ENCODE data around the gene PLCB3. TPM values are rescaled to one million over a fixed set of nuclear protein-coding genes. Genes with fewer than 3 reads are reported as not detected.

The PLCB3 gene
- polyA plus RNA-seq, 1 experiment: 11.7 TPM

DNA sequence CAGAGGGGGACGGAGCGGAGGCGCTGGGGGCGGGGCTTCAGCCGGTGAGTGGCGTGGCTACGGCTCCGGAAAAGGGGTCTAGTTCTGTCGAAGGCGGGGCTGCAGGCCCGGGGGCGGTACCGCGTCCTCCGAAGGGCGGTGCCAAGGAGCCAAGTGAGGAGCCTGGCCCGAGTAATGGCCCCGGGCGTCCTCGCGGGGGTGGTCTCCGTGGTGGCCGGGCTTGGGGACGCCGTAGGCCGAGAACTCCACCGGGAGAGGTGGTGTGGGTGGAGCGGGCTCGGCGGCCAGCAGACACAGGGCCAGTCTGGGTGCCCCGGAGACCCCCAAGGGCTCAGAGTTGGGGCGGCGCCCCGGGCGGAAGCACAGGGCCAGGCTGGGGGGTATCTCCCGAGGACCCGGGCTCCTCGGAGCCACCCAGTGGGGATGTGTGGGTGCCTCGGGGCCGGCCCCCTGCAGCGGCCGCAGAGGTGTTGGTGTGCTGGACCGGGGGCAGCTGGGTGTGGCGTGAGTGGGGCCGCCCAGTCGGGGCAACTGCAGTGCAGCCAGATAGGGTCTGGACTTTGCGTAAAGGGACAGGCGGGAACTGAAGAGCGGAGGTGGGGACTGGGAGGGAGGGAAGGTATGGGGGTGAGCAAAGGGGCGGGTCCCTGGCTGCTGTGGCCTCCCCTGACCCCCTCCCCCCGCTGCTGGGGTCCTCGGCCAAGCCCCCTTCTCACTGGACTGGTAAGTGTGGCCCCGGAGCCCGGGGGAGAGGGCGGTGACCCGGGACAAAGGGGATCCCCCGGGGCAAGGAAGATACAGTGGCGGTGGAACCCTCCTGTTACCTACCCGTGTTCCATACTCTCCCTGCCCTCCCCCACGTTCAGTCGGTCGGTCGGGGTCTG, 9.6 kb upstream of the PLCB3 start:
- ChIA-PET POLR2A (interaction anchor here (0.7 to 1.3 kb wide), 10 partner anchors 10 to 62 kb away, joined by 3 to 6 read pairs (median 4); partner anchors contain the start of genes NUDT22, STIP1 and TRPT1), CTCF (interaction anchor here (0.6 to 1.5 kb wide), 4 partner anchors 27 to 608 kb away, joined by 3 to 11 read pairs (median 4); no protein-coding TSS in a partner anchor)
- DNase-seq (ENCODE audit: low read depth, low spot score): no peak
- TF ChIP-seq CTCF (IDR thresholded peaks at IDR 0.05; ENCODE audit: low read depth, low read length): no peak
- Histone ChIP-seq H3K27me3 (ENCODE audit: control insufficient read depth, insufficient read depth, low read length) (no peaks in the 10 kb centered on the region), H3K4me3 (ENCODE audit: low read depth, low read length) (peak overlapping the region; percentile 84), H3K27ac (ENCODE audit: low read depth, low read length) (peak overlapping the region; percentile 39), H3K9me3 (ENCODE audit: control insufficient read depth, insufficient read depth, low read length) (peaks cover 4% of the 10 kb centered on the region; the same call in 1 of the 2 replicates)

DNA sequence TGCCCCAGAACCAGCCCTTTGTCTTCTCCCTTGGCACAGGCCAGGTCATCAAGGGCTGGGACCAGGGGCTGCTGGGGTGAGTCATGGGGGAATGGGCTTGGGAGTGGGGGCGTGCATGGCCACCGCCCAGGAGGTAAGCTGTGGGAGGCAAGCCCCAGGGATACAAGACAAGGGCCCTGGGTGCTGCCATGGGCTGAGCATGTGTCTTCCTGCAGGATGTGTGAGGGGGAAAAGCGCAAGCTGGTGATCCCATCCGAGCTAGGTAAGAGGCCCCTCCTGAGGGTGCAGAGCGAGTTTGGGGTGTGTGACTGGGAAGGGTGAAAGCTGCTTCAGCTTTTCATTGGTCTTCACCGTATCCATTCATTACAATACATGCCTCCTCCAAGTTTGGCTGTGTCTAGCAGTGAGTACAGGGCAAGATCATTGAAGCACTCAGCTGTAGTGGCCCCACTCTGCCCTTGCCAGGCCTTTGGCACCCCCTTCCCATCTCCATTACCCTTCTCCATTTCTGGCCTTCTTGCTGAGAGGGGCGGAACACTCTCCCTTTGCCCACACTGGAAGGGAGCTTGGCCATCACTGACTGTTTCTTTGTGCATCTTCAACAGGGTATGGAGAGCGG, 8.0 kb upstream of the PLCB3 start:
- H3K9me3 ChIP-seq (ENCODE audit: control insufficient read depth, insufficient read depth, low read length): peaks cover 4% of the 10 kb centered on the region; the same call in 1 of the 2 replicates
- peak overlapping the region; percentile 21 for H3K27ac ChIP-seq (ENCODE audit: low read depth, low read length)
- ChIA-PET CTCF (interaction anchor here (1.3 to 3.3 kb wide), 4 partner anchors 9 to 61 kb away, joined by 3 to 22 read pairs (median 7); partner anchors contain the start of gene ESRRA), POLR2A (interaction anchor here (0.8 to 1.1 kb wide), 2 partner anchors 27 to 58 kb away, joined by 3 read pairs; partner anchors contain the start of gene STIP1)
- no peak for DNase-seq (ENCODE audit: low read depth, low spot score)
- H3K27me3 ChIP-seq (ENCODE audit: control insufficient read depth, insufficient read depth, low read length): no peaks in the 10 kb centered on the region
- TF ChIP-seq CTCF (IDR thresholded peaks at IDR 0.05; ENCODE audit: low read depth, low read length): no peak
- peak overlapping the region; percentile 84 for H3K4me3 ChIP-seq (ENCODE audit: low read depth, low read length)

DNA sequence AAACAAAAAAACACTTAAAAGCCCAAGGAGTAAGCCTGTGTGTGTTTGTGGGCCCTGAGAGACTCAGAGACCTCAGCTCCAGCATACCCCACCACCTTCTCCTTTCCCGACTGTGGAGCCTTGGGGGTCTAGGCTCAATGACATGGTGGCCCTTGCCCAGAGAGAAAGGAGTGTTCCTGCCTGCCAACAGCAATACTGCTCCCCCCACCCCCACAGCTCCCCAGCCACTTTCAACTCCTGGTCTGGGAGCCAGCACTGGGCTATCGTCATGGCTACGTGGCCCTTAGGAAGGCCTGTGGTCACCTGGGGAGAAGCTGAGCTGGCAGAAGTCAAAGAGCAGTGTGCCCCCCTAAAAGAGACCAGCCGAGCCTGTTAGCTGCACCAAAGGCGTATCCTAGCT, 7.2 kb upstream of the PLCB3 start:
- no peak for TF ChIP-seq CTCF (IDR thresholded peaks at IDR 0.05; ENCODE audit: low read depth, low read length)
- H3K4me3 ChIP-seq (ENCODE audit: low read depth, low read length): peak overlapping the region; percentile 10; the same call in 1 of the 2 replicates
- ChIA-PET POLR2A (no interaction called here), CTCF (interaction anchor here (1.3 to 3.3 kb wide), 3 partner anchors 39 to 60 kb away, joined by 7 to 22 read pairs (median 7); partner anchors contain the start of gene ESRRA)
- no peak for DNase-seq (ENCODE audit: low read depth, low spot score)
- no peak overlapping the region for H3K27ac ChIP-seq (ENCODE audit: low read depth, low read length)
- H3K27me3 ChIP-seq (ENCODE audit: control insufficient read depth, insufficient read depth, low read length): no peaks in the 10 kb centered on the region
- H3K9me3 ChIP-seq (ENCODE audit: control insufficient read depth, insufficient read depth, low read length): peaks cover 4% of the 10 kb centered on the region; the same call in 1 of the 2 replicates

- Histone ChIP-seq H3K9me3 (ENCODE audit: control insufficient read depth, insufficient read depth, low read length) (peaks cover 4% of the 10 kb centered on the region; the same call in 1 of the 2 replicates), H3K27ac (ENCODE audit: low read depth, low read length) (peak overlapping the region; percentile 77), H3K4me3 (ENCODE audit: low read depth, low read length) (peak overlapping the region; percentile 98), H3K27me3 (ENCODE audit: control insufficient read depth, insufficient read depth, low read length) (no peaks in the 10 kb centered on the region)
- ChIA-PET CTCF (interaction anchor here (0.6 to 3.3 kb wide), 4 partner anchors 40 to 59 kb away, joined by 5 to 22 read pairs (median 7); no protein-coding TSS in a partner anchor), POLR2A (interaction anchor here (0.8 to 1.9 kb wide), 4 partner anchors 11 to 60 kb away, joined by 3 to 9 read pairs (median 6); partner anchors contain the start of genes ESRRA, FERMT3, NUDT22 and TRPT1)
- DNase-seq (ENCODE audit: low read depth, low spot score): no peak
- TF ChIP-seq CTCF (IDR thresholded peaks at IDR 0.05; ENCODE audit: low read depth, low read length): no peak
Observed at GRCh38 chr11:64244966-64245365, 6.4 kb upstream of the PLCB3 start.

All from AG04450 (cell line).